ENCODE measurements around the gene PDSS1.
"Not testable (repeated sequence)": the region's sequence is repeated elsewhere in the genome, so short reads cannot be mapped to it uniquely, and the experiment has no call there.

PDSS1 gene, protein sequence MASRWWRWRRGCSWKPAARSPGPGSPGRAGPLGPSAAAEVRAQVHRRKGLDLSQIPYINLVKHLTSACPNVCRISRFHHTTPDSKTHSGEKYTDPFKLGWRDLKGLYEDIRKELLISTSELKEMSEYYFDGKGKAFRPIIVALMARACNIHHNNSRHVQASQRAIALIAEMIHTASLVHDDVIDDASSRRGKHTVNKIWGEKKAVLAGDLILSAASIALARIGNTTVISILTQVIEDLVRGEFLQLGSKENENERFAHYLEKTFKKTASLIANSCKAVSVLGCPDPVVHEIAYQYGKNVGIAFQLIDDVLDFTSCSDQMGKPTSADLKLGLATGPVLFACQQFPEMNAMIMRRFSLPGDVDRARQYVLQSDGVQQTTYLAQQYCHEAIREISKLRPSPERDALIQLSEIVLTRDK

DNA sequence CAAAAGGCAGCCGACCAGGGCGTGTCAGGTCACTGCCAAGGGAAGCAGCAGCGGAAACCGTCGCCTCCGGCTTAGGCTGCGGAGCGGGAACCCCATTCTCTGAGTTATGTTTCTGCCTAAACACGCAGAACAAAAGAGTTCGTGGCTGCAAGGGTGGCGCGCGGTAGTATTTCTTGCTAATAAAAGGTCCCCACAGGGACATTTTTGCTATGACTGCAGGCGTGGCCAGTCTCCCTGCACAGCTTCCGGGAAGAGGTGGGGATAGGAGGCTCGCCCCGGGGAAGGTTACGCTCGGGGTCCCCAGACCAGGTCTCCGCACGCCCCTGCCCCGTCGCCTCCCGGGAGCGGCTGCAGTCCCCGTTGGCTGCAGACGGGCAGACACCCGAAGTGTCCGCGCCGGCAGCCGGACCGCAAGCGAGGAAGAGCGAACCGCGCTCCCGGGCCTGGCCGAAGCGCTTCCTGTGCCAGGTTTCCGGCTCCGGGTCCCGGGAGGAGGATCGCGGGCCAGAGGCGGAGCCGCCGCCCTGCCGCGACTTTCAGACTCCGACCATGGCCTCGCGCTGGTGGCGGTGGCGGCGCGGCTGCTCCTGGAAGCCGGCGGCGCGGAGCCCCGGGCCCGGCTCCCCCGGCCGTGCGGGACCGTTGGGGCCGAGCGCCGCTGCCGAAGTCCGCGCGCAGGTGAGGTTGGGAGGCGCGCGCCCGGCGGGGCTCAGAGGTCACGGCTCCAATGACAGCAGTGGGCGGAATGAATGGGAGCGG, at the start of gene PDSS1:
Gene PDSS1 (plus strand): TSS at position 539 of the 759 bp plus-strand sequence. CDS start 11 bp downstream, at position 550.
- peak; percentile 52 for DNase-seq

DNA sequence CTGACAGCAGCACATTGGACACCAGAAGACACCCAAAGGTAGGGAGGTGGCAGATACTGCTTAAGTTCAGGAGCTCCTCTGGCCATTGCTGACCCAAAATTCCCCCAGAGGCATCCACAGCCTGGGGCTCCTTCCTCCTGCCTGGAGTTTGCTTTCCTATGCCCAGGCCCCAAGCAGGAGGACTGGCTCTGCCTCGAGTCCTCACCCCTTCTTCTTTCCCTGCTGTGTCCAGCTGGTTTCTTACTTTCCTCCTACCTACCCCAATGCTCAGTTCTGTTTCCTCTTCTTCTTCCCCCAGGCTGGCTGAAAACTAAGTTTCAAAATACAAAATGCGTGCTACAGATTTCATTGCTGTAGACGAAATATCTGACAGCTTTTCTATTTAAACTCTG, 49.3 kb upstream of the PDSS1 start:
- DNase-seq, result not testable (repeated sequence)

DNA sequence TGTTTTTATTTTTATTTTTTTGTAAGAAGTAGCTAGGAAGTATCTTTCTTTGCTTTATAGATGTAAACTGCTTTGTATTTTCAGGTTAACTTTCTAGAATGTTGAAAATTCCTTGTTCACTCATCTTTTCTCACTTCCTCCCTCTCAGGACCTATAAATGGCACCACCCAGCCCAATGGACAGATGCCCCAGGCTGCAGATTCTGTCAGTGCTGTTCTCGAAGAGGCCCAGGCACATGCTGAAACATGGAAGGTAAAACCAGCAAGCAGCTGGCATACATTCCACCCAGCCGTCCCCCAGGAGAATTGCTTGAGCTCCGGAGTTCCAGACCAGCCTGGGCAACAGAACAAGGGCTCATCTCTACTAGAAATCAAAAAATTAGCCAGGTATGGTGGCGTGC, 47.1 kb upstream of the PDSS1 start:
- DNase-seq, result no peak

DNA sequence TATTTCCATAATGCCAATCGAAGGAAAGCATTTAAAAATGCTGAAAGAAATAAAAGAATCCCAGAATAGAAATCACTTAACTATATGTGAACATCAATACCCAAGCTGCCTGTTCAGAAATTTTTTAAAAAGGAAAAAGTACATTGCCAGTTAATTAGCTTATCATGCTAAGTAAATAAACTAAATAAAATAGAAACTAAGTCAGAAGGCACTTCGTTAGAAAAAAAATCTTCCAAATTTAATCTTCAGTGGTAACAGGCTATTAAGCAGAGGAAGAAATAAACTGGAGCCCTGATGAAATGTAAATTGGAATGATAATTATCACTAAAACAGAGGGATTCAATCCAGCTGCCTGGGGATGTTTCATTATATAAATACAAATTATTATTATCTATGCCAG, 46.0 kb upstream of the PDSS1 start:
- DNase-seq, result not testable (repeated sequence)

DNA sequence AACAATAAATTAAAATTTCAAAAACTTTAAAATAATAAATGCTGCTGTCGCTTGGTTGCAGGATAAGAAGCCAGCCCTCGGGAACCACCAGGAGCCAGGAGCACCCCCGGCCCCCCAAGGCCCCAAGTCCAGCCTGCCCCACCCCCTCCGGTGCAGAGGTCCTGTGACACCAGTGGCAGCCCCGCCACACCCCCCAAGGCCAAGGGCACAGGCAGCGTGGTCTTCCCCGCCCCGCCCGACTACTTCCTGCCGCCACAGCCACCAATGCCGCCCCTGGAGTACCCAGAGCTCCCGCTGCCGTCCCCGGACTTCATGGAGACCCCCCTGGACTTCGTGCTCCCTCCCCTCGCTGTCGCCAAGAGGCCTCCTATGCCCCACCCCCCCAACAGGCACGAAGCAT, 44.5 kb upstream of the PDSS1 start:
- DNase-seq, result no peak

DNA sequence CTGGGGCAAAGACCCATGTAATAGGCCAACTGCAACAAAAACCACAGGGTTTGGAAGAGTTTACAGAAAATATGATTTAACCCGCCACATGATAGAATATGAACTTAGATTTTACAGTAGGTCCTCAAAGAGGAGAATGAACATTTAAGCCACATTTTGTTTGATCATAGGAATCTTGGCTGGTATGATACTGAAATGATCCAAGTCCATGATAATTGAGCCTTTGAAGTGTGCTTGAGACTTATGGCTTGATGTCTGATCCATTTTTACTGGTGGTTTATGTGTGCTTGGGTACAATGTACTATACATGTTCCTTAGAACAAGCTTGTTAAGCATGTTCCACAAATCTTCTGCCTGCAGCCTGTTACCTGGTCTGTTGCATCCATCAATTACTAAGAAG, 41.8 kb upstream of the PDSS1 start:
- no peak for DNase-seq

DNA sequence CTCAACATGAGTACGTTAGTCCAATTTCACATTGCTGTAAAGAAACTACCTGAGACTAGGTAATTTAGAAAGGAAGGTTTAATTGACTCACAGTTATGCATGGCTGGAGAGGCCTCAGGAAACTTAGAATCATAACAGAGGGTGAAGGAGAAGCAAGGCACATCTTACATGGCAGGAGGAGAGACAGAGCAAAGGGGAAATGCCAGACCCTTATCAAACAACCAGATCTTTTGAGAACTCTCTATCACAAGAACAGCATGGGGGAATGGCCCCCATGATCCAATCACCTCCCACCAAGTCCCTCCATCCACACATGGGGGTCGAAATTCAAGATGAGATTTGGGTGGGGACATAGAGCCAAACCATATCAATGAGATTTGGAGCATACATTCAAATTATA, 34.6 kb upstream of the PDSS1 start:
- DNase-seq, result no peak

DNA sequence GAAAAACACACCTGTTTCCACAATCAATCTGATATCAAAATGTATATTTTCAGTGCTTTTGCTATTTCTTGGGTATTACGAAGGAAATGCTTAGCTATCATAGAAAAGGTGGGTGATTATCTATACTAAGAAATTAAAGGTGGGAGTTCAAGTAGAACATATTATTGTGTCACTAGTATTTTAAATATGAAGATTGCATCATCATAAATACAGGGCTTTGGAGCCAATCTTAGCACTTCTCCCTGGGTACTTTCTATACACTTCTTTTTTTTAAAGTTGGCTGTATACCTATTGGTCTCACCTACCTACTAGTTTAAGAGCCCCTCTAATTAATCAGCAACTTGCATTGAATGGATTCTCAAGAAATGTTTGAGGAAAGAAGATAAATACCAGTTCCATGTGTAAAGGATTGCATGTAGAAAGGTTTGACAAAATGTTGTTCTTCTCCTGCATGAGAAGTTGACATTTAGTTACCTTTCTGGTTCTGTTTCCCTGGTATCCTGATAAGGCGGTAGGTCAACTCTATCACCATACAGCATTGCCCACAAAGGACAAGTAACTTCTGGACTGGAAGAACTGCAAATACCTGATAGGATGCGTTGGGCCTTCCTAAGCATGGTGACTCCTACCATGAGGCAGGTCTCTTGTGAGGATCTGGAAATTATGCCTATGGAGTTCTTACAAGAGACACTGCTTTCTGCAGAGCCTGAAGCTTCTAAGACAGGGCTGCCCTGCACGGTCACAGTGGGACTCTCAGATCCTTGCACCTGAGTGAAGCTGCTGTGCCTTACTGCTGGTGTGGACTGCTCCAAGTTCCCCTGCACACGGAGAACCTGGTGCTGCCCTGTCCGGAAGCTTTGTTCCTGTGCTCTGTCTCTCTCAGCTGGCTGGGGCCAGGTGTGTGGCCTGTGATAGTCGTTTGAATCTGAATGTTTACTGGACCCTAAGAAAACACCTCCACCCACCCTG, 32.1 kb upstream of the PDSS1 start:
- no peak for DNase-seq

DNA sequence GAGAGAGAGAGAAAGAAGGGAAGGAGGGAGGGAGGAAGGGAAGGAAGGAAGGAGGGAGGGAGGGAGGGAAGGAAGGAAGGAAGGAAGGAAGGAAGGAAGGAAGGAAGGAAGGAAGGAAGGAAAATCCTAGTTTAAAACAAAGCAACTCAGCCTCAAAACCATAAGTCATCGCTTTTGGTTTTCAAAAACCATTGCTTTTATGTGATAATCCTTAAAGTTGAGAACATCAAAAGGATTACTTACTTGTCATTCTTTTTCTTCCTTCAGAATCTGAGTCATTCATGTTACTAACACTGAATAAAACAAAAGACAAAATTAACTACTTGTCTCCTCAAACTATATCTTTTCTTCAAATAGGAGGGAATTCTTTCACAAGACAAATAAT, 21.6 kb upstream of the PDSS1 start:
- no peak for DNase-seq

DNA sequence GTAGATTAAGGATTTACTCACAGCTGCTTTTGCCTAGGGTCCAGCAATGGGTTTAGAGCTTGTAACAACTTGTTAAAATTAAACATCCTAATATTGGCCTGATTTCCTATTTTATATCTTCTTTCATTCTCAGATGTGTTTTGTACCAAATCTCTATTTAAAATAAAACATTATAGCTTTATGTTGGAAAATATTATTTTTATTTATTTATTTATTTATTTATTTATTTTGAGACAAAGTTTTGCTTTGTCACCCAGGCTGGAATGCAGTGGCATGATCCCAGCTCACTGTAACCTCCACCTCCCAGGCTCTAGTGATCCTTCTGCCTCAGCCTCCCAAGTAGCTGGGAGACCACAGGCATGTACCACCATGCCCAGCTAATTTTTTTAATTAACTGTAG, 17.9 kb upstream of the PDSS1 start:
- DNase-seq, result no peak

DNA sequence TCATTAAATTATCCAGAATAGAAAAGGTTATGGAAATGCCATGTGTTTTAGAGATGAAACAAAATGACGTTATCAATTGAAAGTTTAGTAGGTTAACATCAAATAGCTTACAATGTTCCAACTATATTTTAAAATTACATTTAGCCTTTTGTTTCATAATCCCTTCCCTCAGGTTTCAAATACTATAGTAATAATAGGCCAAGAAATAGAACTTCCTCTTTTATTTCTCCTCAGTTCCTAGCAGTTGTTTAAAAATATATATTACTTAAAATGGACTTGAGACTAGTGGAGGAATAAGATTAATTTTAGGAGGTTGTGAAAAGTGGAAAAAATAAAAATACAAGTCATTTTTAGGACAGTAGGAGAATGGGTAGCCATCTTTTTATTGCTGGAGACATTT, 16.4 kb upstream of the PDSS1 start:
- no peak for DNase-seq

DNA sequence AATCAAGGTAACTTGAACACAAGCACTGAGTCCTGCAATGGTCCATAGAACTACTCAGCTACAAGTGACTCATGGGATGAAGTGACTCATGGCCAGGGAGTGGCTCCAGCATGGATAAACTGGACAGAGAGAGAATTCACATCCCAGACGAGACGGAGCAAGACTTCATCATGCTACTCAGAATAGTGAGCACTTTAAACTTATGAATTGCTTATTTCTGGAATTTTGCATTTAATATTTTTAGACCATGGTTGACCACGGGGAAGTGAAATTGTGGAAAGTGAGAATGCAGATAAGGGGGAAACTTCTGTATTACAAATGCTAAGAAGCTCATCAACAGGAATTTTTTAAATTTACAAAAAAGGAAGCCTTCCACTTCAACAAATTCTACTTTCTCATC, 15.5 kb upstream of the PDSS1 start:
- not testable (repeated sequence) for DNase-seq

DNA sequence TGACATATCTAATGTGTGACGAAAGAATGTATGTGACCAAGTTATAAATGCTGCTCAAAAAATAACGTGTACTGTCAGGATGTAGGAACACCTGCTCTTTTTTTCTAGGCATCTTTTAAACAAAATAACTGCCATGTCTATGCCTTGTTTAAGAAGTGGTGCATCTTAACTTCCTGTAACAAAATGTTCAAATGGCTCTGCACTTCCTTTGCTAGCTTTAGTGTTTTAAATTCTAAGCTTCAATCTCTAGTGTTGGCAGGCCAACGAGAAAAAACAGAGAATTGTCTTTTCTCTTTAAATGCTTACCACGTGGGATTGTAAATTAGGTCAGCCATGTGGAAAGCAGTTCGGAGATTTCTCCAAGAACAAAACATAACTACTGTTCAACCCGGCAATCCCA, 14.6 kb upstream of the PDSS1 start:
- DNase-seq, result no peak

DNA sequence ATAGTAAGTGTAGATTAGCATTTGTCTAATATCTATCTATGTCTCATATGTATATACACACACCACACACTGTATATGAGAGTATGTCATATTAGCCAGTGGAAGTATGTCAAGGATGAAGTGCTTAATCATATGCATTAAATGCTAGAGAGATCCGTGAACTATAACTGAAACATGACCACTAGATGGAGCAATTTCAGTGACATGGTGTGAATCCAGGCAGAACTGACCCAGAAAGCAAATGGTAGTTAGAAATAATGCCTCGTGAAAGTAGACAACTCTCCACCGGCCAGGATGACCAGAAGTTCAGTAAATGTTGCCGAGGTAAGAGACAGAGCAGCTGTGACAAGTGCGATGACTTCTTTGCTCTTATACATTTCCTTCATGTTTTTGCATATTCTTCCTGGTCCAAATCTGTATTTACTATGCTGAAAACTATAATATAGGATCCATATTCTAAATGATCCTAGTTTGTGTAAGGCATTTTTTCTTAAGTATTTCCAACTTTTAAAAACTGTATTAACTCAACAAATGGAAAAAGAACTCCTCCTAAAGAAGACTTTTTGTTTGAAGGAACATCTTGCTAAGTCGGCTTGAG, 12.7 kb upstream of the PDSS1 start:
- not testable (repeated sequence) for DNase-seq

DNA sequence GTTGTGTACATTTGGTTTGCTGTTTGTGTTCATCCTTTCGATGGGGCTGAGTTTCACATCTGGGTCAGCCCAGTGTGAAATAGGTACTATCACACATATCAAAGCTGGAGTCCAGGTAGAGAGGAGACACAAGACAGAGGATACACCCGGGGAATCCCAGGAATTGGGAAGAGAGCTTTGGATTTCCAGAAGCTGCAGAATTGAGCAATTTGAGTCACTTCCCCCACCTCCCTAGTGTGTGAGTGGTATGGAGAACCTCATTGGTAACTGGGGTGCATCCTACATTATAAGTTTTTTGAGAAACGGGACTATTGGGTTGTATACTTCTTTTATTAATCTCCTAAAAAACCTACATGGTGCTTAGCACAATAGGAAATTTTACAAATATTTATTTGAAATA, 12.1 kb upstream of the PDSS1 start:
- DNase-seq, result no peak

DNA sequence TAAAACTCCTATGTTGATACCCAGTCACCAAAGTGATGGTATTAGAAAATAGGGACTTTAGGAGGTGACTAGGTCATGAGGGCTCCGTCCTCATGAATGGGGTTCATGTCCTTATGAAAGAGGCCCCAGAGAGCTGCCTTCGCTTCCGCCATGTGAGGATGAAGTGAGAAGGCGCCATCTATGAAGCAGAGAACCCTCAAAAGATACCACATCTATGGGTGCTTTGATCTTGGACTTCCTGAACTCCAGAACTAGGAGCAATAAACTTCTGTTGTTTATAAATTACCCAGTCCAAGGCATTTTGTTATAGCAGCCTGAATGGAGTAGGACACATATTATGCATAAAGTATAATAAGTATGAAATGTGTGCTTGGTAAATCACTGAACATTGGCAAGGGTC, 8.1 kb upstream of the PDSS1 start:
- DNase-seq, result no peak

DNA sequence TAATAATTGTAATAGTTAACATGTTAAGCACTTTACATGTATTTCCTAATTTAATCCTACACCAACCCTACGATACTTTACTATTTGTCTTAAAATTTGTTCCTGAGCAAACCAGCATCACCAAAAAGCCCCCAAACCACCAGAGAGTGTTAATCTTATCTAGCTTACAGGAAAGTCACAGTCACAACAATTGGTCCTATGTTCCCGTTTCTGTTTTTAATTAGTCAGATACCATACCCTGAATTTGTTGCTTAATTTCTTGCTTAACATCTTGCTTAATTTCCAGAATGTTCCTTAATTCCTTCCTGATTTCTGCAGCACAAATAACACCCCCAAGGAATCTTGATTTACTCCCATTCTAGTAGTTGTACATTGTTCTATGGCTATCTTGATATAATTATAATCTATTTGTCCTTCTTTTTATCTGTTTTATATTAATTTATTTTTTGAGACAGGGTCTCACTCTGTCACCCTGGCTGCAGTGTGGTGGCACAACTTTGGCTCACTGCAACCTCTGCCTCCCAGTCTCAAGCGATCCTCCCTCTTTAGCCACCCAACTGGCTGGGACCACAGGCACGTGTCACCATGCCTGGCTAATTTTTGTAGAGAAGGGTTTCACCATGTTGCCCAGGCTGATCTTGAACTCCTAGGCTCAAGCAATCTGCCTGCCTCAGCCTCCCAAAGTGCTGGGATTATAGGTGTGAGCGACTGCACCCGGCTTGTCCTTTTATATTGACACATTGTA, 6.6 kb upstream of the PDSS1 start:
- DNase-seq, result no peak

DNA sequence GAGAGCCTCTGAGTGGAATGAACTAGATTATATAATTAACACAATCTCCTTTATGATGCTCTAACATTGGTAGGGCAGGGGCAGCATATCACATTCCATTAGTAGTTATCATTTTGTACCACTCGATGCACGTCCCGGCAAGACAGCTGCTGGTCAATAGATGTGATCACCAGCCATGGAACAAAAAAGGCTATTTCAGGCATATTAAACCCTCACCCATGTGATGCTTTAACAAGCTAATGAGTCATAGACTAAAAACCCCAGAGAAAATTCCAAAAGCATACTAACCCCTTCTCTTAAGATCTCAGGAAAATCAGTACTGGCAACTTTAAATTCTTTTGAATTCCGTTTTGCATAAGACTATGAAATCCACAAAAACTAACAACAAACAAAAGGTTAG, 3.0 kb upstream of the PDSS1 start:
- not testable (repeated sequence) for DNase-seq

DNA sequence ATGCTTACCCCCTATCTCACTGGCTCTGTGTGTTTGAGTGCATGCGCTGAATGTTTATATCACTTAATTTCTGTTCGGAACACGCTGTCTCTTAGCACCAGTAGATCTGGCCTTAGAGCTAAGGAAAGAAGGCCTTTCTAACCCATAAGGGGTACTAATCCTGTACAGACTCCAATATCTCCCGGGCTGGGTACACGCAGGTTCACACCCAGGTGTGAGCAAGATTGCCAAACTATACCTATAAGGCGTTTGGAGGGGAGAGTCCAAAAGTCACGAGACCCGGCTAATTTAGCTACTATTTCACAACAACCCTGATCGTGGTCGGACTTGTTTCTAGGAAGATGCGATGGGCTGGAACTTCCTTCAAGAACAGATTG, 727 bp upstream of the PDSS1 start:
- no peak for DNase-seq

DNA sequence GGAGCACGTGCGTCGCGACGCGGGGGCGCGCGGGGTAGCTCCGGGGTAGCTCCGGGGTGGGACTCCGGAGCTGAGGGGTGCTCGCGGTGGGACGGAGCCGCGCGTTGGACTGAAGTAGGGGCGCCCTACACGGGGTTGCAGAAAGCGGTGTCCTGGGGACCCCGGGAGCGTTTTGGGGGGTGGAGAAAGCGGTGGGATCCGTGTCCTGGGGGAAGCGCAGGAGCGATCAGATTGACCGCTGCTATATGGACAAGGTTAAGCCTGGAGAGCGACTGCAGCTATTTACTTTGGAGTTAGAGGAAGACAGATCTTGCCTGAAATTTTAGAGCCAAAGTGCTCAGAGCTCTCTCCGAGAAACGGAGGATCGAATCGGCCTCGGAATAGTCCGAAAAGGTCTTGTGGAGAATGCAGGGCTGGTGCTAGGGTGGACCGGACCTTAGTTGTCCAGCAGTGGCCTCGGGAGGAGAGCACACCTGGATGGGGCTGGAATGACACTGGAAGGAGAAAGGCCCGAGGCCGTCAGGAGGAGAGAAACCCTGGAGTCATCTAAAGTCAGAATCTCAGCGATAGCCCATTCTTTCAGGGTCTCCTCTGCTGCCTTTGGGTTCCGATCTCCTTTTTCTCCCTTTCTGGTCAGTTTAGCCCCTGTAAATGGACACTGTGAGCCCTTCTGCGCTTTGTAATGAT, 564 bp downstream of the PDSS1 start:
- DNase-seq, result no peak

DNA sequence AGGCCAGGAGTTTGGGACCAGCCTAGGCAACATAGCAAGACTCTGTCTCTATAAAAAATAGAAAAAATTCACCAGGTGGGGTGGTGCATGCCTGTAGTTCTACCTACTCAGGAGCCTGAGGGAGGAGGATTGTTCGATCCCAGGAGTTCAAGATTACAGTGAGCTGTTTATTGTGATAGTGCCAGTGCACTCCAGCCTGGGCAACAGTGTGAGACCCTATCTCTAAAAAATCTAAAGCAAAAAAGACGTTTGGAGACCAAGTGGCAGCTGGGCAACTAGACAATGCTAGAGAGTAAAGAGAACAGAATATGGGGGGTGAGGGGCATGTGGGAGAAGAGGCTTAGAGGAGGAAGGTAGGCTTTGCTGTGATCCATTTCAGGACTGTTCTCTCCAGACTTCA, 1.4 kb downstream of the PDSS1 start:
- DNase-seq, result no peak

DNA sequence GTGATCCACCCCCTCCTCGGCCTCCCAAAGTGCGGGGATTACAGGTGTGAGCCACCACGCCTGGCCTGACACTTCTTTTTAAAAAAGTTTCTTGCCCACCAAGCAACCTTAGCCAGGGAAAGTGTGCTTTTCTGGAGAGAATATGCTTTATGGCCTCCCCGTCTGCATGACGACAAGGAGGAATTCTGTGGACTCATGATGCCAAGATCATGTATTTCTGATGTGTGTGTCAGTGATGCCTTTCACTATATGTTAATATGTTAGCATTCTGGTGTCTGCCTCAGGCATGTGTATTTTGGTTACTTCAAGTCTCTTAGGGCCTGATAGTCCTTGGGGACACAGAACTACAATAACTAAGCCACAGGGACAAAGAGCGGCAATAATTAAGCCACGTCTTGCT, 2.1 kb downstream of the PDSS1 start:
- no peak for DNase-seq
